Activated gamma-delta T cell treated with anti-CD3 and anti-CD28 coated beads, Interleukin-2, amount 50 U/mL, for 16 hours (primary cell): Measurements from ENCODE around the gene THEM5.
"Not testable (repeated sequence)": the region's sequence is repeated elsewhere in the genome, so short reads cannot be mapped to it uniquely, and the experiment has no call there.

Source experiments
- DNase-seq: peaks from one replicate; pipeline ENCODE4 v3.0.0-alpha.2; 2020; ENCODE audit warnings: low read depth

THEM5 gene, protein sequence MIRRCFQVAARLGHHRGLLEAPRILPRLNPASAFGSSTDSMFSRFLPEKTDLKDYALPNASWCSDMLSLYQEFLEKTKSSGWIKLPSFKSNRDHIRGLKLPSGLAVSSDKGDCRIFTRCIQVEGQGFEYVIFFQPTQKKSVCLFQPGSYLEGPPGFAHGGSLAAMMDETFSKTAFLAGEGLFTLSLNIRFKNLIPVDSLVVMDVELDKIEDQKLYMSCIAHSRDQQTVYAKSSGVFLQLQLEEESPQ

DNA sequence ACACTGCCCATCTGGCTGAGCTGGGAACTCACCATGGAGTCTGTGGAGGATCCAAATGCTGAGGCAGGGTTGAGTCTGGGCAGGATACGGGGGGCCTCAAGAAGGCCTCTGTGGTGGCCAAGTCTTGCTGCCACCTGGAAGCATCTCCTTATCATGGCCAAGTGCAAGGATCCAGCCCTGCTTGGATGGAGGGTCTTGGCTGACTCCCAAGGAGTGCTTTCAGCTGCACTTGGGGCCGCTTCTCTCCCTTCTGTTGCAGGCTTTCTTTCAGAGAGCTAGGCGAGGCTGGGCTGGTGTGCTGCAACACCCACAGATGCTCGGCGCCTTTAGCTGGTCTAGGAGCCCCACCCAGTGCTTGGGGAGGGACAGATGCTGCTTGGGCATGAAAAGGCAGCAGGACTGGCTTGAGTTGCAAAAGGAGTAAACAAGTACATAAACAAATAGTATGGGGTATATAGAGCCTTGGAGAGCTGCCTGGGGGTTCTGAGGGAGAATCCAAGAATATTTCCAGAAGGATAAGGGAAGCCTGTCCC is at the start of gene THEM5:
THEM5 (minus strand) TSS at position 302 of the 533 bp plus-strand sequence; CDS start at position 155, 147 bp downstream.
- no peak for DNase-seq

DNA sequence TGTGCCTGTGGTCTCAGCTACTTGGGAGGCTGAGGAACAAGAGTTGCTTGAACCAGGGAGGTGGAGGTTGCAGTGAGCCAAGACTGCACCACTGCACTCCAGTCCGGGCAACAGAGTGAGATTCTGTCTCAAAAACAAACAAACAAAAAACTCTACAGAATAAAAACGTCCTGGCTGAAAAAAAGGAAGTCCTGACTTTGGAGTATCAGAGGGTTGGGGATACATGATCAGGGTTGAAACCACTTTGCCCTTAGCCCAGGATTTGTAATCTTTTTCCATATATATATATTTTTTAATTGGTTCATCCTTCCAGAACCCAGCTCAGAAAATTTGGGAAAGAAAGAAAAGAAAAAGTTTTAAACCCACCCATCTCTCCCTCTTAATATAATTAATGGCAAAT is 49.3 kb upstream of the THEM5 start:
- DNase-seq, result no peak

DNA sequence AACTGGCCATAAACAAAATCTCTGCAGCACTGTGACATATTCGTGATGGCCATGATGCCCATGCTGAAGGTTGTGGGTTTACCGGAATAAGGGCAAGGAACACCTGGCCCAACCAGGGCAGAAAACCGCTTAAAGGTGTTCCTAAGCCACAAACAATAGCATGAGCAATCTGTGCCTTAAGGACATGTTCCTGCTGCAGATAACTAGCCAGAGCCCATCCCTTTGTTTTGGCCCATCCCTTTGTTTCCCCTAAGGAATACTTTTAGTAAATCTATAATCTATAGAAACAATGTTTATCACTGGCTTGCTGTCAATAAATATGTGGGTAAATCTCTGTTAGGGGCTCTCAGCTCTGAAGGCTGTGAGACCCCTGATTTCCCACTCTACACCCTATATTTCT is 47.3 kb upstream of the THEM5 start:
- DNase-seq, result not testable (repeated sequence)

GRCh38 chr1:151898519-151898991 is 45.0 kb upstream of the THEM5 start:
- DNase-seq, result peak; percentile 25

DNA sequence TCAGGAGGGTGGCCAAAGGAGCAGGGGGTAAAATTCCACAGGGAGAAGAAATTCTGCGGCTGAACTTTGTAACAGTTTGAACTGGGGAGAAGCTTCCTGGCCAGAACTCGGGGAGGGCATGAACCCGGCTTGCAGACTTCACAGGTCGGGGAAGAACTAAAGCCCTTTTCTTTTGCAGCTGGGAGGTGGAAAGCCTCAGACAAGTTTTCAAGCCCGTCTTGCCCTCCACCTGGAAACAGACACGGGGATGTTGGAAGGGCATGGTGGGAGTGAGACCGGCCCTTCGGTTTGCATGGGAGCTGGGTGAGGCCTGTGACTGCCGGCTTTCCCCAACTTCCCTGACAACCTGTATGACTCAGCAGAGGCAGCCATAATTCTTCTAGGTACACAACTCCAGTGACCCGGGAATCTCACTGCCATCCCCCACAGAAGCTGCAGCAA is 44.5 kb upstream of the THEM5 start:
- no peak for DNase-seq

GRCh38 chr1:151893176-151893924 is 39.8 kb upstream of the THEM5 start:
- no peak for DNase-seq

GRCh38 chr1:151892190-151892589 is 38.7 kb upstream of the THEM5 start:
- DNase-seq, result no peak

DNA sequence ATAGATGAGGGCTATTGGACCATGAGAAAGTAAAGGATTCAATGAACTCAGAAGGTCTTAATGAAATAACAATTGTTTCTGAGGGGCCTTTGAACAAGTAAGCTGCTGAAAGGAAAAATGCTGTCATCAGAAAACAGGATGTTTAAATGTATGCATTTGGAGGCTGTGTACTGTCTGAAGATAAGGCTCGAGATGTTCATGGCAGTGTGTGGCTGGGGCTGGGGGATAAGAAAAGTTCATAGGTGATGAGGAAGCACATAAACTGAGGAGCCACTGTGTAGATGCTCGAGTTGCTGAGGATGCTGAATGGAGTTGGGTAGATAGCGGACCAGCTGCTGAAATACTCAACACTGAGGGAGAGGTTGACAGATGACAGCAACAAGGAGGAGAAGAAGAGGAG is 38.0 kb upstream of the THEM5 start:
- no peak for DNase-seq

- DNase-seq, result no peak
Observed at GRCh38 chr1:151888972-151889570, 35.6 kb upstream of the THEM5 start.

- DNase-seq, result no peak
Observed at GRCh38 chr1:151887028-151887427, 33.5 kb upstream of the THEM5 start.

GRCh38 chr1:151885479-151885878 is 32.0 kb upstream of the THEM5 start:
- DNase-seq, result no peak

DNA sequence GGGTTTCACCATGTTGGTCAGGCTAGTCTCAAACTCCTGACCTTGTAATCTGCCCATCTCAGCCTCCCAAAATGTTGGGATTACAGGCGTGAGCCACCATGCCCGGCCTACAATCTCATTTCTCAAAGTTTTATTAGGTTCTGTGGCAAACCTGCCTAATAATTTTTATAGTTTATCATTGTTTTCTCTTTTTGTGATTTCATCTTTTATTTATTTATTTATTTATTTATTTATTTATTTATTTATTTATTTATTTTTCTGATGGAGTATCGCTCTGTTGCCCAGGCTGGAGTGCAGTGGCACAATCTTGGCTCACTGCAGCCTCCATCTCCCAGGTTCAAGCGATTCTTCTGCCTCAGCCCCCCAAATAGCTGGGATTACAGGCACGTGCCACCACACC is 31.4 kb upstream of the THEM5 start:
- DNase-seq, result not testable (repeated sequence)

GRCh38 chr1:151884445-151884844 is 30.9 kb upstream of the THEM5 start:
- DNase-seq, result not testable (repeated sequence)

DNA sequence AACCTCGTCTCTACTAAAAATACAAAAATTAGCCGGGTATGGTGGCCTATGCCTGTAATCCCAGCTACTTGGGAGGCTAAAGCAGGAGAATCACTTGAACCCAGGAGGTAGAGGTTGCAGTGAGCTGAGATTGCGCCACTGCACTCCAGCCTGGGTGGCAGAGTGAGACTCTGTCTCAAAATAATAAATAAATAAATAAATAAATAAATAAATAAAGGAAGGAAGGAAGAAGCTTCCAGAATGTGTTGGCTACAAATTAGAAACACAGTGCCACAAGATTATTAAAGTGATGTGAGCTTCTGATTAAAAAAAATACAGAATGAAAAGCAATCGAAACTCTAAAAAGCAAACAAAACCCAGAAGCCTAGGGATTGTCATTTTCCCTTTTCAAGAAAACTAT is 30.4 kb upstream of the THEM5 start:
- not testable (repeated sequence) for DNase-seq

- not testable (repeated sequence) for DNase-seq
Observed at GRCh38 chr1:151882918-151883317, 29.4 kb upstream of the THEM5 start.

GRCh38 chr1:151882466-151882865 is 29.0 kb upstream of the THEM5 start:
- DNase-seq, result no peak

DNA sequence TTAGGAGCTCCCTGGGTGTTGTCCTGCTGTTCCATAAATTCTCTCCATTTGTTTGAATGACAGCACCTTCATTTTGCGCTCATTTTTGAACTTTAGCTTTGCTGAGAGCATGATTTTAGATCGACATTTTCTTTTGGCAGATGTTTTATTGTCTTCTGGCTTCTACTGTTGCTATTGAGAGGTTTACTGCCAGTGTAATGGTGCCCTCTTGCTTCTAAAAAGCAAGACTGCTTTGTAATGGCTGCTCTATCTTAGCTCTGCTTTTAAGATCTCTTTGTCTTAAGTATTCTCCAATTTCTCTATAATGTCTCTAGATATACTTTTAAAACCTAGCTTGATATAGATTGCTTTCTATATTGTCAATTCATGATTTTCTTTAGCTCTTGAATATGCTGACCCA is 28.0 kb upstream of the THEM5 start:
- no peak for DNase-seq

DNA sequence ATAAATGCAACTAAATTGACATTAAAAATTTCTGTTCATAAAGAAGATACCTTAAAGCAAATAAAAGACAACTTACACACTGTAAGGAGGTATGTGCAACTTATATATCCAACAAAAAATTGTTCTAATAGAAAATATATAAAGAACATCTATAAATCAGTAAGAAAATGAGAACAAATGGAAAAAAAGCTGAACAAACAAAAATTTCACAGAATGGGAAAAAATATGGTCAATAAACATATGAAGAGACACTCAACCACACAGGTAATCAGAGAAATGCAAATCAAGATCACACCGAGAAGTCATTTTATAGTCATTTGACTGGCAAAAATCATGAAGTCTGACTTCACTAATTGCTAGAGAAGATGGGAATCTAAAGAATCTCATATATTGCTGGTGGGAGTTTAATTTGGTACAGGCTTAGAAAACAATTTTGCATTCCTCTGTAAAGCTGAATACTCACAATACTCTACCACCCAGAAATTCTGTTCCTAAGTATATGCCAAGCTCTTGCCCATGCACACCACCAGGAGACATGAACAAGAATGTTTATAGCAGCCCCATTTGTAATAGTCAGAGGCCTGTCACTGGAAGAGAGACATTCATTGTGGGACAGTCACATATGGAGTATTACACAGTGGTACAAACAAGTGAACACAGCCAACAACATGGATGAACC is 22.0 kb upstream of the THEM5 start:
- DNase-seq, result no peak

DNA sequence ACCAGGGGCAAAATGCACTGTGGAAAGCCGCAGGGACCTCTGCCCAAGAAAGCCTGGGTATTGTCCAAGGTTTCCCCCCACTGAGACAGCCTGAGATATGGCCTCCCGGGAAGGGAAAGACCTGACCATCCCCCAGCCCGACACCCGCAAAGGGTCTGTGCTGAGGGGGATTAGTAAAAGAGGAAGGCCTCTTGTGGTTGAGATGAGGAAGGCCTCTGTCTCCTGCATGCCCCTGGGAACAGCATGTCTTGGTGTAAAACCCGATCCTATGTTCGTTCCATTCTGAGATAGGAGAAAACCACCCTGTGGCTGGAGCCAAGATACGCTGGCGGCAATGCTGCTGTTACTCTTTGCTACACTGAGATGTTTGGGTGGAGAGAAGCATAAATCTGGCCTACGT is 19.3 kb upstream of the THEM5 start:
- not testable (repeated sequence) for DNase-seq

GRCh38 chr1:151871284-151872030 is 17.9 kb upstream of the THEM5 start:
- no peak for DNase-seq

GRCh38 chr1:151868486-151868885 is 15.0 kb upstream of the THEM5 start:
- no peak for DNase-seq
